HG03103 (cell line): ENCODE measurements around the gene LRRC15.

ENCODE experiments used
- ATAC-seq: cut with Tn5 transposase; IDR thresholded peaks from one replicate; pipeline ENCODE4 v1.9.1; 2021; ENCODE audit warnings: low read depth; ENCODE audit not compliant: unreplicated experiment

The LRRC15 gene

DNA sequence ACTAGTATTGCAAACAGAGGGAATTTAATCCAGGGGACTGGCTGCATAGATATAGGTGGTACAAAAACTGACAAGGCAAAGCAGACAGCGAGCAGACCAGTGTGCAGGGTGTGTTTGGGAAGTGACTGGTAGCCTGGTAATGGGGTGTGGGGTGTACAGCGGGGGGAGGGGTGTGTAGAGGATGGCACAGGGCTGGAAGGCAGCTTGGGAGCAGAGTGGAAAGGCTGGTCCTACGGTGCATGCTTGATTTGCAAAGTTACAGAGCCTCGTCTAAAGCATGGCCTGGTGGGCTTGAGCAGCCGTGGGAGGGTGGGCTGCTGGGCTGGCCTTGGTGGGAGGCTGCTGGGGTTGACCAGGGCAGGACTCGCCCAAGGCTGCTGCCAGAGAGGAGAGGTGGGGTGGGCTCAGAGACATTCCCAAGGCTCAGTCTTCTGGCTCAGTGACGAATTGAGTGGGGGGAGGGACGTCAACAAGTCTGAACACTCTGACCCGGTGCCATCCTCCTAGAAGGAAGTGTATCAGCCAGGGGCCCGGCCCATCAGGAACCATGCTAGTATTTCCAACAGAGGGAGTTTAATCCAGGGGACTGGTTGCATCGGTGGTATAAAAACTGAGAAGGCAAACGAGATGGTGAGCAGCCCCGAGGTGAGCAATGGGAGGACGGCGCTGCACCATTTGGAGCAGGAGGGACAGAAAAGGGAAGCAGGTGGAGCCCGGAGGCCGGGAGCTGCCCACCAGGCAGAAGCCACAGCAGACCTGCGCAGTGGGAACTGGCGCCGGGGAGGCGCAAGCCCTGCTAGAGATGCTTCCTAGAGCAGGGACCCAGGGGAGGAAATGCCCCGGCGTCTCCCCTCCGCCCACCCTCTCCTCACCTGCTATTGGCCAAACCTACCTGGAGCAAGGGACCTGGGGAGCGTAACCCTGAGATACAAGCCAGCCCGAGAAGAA, 47.6 kb downstream of the LRRC15 start:
- ATAC-seq, result no peak

DNA sequence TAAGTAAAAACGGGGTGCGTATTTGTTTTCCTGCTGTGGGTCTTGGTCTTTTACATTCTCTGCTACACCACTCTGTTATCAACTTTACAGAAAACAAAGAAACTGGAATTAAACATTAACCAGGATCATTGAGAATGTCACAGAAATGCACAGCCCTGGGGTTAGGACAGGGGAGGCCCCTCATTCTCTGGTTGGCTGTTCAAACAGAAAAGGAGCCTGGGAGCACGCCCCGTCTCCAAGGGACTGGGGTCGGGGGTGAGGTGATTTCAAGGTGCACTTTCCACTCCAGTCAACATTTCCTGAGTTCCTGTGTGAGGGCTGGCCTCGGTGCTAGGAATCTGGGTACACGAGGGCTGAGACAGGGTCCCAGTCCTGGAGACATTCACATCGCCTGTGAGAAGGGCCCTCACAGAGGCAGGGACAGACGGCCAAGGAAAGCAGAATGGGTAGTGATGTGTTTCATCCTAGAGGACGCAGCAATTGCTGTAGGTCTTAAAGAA, 48.7 kb downstream of the LRRC15 start:
- ATAC-seq, result no peak

DNA sequence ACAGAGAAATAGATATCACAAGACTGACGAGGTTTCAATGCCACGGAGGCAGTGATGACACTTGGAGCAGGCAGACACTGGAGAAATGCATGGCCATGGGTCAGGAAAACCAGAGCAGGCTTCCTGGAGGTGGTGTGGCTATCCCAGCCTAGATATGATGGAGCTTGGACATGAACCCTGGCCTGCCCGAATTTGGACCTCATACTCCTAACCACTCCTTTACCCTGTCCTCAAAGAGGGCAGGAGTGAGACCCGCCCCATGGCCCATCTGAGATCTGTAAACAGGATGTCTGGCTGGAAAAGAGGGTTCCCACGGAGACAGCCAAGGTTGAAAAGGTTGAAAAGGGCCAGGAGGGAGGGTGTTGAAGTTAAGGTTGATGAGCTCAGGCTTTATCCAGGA, 49.4 kb downstream of the LRRC15 start:
- ATAC-seq, result no peak

DNA sequence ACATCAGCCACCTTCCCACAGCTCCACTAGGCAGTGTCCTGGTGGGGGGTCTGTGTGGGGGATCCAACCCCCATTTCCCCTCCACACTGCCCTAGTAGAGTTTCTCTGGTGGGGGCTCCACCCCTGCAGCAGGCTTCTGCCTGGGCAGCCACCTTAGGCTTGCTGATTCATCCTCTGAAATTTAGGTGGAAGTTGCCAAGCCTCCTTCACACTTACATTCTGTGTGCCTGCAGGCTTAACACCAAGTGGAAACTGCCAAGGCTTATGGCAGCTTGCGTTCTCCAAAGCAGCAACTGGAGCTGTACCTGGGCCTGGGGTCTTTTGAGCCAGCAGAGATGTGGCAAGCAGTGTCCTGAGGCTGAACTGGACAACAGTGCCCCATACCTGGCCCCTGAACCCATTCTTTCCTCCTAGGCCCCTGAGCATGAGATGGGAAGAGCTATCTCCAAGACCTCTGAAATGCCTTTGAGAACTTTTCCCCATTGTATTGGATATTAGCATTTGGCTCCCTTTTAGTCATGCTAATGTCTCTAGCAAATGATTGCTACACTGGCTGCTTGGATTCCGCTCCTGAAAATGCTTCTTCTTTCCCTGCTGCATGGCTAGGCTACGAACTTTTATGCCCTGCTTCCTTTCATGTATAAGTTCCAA, 50.9 kb downstream of the LRRC15 start:
- ATAC-seq, result no peak

DNA sequence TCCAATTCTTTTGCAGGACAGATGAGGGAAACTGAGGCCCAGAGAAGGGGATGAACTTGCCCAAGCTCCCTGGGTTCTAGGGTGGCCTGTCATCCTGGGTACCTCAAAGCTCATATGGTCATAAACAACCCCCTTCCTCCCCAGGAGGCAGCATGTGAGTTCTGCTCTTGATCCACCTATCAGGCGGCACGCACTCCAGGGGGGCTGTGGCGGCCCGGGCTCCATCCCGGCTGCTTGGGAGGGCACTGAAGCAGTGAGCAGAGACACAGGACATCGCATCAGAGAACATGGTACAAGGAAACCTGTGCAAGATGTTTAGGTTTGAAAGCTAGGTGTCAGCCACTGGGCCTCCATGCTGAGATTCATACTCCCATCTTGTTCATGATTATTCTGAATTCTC, 52.6 kb downstream of the LRRC15 start:
- no peak for ATAC-seq

DNA sequence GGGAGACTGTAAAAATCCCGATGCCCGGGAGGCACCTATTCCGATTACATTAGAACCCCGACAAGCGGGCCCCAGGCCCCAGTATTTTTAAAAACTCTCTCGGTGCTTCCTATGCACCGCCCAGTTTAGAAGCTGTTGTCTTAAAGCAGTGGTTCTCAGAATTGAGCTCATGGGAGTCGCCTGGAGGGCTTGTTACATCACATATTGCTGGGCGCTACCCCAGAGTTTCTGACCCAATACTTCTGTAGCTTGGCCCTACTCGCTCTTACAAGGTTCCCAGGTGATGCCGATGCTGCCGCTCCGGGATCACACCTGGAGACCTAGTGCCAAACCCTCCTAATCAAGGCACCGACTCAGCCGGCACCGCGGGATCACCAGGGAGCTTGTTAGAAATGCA, 53.6 kb downstream of the LRRC15 start:
- ATAC-seq, result peak; percentile 19

DNA sequence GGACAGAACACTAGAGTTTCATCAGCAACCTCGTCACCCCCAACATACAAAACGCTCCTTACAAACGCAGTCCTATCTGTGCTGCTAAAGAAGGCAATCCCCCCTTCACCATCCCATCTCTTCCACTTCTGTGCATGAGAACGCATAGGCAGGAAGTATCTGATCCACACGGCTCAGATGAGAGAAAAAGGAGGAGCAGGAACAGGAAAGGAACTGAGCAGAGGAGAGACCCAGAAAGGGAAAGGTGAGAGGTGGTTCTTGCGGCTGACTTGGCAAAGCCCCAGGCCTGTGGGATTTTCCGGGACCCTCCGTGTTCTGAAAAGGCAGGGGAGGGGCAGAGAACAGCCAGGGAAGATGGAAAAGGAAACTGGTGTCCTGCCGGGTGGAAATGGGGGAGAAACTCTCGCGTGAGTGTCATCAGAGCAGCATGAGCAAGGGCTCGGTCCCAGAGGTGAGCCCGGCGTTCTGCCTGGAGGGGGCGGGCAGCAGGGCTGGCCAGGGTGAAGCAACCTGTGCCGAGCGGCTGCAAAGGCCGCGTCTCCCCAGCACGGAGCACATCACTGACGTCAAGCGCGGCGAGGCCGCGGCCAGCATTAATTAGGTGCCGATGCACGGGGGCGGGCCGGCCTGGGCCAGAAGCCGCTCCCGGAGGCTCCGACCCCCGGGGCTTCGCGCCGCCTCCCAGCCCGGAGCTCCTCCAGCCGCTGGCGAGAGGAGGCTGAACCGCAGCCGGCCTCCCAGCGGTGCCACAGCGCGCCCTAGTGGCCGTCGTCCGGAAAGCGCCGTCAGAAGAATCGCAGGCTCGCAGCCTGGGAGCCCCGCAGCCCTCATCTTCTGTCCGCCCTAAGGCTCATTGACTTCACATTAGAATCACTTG, 54.2 kb downstream of the LRRC15 start:
- ATAC-seq, result peak; percentile 84

DNA sequence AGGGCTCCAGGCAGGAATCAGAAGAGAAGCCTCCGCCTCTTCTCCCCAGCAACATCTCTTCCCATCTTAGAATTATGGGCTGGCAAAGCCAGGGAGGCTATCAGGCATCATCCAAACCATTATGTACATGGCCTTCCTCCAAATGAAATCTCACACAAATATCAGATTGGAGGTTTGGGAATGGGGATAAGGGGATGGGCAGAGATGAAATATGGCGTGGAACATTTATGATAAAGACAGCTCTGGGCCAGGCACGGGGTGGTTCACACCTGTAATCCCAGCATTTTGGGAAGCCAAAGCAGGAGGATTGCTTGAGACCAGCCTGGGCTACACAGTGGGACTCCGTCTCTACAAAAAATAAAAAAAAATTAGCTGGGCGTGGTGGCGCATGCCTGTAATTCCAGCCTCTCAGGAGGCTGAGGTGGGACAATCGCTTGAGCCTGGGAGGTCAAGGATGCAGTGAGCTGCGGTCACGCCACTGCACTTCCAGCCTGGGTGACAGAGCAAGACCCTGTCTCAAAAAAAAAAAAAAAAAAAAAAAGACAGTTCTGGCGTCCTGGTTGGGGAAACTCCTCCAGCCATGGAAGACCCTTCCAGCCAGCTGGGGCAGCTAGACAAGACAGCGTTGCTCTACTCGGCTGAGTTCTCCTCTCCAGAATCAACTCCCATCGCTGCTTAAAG, 55.0 kb downstream of the LRRC15 start:
- no peak for ATAC-seq

DNA sequence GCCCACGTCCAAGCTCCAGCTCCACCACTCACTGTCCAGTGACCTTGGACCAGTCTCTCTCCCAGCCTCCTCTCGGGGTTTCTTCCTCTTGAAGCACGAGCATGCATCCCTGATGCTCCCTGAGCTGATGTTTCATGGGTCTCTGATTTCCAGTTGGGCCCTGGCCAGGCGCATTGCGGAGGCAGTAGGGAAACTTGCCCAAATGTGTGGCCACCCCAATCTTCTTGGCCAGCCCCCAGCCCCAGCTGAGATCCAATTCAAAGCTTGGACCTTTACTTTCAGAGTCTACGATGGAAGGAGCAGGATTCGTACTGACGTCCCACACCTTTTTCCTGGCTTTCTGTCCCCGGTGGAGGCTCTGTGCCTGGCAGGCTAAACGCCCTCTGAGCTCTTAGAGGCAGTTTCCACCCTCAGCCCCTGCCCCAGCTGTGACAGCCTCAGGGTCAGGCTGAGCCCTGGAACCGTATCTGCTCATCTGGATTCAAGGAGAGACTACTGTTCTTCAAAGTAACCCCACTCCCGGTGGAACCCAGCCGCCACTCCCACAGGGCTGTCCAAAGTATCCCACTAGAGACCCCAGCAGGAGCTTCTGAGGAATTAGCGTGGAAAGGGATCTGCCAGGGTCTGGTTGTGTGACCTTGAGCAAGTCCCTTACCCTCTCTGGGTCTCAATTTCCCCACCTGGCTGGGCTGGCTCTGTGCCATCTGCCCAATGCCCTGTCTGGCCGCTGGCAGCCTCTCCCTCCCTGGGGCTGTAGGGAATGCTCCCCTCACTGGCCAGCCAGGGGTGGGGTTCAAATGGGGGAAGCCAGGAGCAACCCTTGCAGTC, 55.8 kb downstream of the LRRC15 start:
- no peak for ATAC-seq

DNA sequence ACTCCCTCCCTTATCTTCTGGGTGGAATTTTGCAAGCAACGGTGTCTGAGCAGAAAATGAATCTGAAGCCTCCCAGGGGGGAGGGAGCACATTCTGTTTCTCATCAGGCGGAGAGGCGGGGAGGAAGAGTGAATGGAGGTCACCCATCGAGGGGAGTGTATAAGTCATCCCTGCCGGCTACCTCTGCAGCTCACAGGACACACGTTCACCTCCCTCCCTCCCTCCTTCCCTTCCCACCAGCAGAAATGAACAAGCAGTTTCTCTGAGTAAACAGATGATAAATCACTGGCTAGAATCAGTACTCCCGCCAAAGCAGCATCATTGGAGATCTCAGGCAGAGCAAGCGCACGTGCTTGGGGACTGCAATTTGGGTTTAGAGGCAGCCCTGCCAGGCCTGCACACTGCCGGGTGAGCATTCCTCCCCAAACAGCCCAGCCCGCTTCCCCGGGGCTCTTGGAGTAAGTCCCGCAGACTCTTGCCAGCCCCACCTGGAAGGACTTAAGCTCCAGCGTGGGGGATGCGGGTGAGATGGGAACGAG, 56.7 kb downstream of the LRRC15 start:
- no peak for ATAC-seq

DNA sequence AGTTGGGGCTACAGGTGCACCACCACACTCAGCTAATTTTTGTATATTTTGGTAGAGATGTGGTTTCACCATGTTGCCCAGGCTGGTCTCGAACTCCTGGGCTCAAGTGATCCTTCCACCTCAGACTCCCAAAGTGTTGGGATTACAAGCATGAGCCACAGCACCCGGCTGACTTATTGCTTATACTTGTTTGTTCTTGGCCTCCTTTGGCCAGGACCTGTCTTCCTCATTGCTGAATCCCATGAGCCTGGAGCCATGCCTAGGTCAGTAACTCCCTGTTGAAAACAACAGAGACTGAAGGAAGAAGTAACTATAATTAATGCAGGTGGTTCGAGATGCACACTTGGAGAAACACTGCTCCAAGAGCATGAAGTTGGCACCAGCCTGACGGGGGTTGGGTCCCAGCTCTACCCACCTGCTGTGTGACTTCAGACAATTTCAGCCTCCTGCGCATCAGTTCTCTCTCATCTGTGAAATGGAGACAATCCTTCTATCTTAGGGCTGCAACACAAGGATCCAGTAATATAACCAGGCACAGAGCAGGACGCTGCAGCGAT, 57.3 kb downstream of the LRRC15 start:
- ATAC-seq, result no peak

DNA sequence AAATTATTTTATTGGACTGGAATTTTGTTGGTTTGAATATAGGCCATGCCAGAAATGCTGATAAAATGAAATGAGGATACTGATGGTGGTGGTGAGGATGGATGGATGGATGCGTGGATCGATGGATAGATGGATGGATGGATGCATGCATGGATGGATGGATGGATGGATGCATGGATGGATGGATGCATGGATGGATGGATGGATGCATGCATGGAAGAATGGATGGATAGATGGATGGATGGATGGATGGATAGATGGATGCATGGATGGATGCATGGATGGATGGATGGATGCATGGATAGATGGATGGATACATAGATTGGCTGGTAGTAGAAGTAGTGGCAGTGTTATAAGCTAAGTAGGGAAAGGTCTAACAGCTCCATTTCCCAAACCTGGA, 58.5 kb downstream of the LRRC15 start:
- ATAC-seq, result no peak

DNA sequence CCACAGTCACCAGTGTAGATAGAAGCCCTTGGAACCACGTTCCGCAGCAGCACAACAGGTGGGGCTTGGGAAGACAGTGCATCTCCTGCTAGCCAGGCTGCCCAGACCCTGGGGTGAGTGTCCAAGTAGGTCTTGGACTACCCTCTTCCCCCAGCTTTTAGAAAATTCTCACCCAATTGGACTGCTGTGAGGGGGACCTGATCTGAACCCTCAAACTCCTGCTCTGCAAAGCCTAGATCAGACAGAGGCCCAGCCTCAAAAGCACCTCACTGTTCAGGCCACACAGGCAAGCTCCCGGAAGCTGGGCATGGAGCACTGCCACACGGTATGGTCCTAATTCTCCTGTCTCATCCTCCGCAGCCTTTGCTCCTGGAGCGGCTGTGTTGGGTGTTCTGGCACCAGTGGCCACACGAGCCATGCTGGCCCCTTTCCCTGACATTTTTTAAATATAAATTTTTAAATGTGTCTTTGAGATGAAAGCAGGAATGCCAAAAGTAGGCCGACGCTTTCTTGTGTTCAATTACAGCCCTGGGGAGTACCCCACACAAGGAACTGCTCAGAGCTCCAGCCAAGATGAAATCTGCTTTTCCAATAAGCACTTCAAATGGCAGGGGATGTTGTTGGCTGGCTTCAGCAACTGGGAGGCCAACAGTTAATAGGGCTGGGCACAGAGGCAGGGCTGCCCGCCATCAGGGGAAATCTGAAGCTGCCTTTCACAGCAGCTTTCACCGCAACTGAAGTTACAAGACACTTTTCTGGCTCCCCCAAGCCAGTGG, 59.3 kb downstream of the LRRC15 start:
- ATAC-seq, result no peak

DNA sequence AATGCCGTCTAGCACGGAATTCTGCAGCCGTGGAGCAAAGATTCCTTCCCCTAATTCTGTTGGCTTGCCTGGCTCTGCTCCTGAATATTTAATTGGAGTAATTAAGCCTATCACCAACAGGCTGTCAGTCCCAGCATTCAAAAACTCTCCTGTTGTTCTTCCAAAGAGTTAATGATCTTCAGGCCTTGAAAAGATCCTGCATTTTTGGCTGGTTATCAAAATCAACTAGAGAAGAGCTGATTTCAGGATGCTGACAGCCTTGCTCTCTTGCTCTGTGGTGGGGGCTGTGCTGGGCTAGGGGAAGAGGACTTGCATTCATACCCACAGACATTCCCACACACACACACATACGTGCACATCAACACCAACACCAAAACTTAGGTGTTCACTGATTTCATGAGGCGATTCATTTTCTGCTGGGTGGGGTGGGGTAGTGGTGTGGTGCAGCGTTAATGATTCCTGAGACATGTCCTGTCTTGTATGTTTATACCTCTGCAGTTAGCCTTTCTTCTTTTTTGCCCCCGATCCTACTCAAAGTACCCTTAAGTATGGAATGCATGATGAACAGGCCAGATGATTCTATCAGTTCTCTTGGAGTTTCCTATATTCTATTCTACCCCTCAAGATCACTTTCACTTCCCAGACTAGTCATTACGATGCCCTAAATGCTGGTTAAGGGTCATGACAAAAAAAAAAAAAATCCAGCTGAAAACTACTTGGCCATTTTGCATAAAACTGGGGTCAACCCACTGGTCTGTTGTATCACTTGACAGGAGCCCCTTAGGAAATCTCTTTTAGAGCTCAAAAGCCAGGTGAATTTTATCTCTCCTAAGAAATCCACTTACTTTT, 60.7 kb downstream of the LRRC15 start:
- ATAC-seq, result no peak

DNA sequence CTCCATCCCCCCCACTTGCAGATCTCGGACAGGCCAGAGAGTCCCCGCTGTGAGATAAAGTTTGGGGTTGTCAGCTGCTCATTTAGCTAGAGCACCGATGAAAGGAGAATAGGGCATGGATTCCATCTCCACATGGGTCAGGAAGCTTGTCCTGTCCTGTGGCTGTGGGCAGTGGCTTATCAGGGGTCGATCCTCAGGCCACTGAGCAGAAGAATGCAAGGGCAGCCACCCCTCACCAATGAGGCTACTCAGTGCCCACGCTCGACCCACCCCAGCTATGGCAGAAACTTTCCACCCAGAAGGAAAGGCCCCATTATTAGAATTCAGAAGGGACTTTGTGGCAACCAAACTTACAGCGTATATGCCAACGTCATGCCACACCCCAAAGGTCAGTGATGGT, 61.7 kb downstream of the LRRC15 start:
- no peak for ATAC-seq

DNA sequence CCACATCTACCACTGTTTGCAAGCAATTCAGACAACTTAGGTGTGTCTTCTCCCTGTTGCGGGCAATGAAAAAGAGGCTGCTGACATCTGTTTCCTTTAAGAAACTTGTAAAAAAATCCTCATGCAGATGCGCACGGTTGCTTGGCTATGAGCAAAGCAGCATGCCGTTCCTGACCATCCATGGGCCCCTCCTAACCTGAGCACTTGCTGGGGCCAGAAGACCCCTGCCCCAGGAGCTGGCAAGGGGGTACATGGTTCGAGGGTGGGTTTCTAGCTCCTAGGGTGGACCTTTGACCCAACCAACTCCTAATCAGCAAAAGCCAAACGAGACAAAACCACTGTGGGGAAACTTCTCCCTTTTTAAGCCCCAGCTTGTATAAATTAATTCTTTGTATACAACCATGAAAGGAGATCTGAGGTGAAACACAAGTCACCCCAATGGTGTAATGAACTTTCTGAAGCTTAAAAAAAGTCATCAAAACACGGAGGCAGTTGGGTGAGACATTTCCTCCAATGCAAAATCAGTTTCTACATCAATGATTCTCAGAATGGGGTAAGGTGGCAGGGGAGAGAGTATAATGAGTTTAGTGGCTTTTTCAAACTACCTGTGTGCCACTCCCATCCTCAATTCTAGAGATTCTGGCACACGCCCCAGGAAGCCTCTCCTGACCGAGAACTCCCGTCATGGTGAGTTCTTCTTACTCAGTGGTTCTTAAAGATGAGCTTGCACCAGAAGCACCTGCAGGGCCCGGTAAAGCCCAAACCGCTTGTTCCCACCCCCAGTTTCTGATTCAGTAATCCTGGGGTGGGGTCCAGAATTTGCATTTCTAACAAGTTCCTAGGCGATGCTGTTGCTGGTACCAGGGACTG, 62.5 kb downstream of the LRRC15 start:
- peak; percentile 38 for ATAC-seq
